Pons (tissue), 1 donor: Measurements from ENCODE around the gene PPP4C.
"Not testable (repeated sequence)": the region's sequence is repeated elsewhere in the genome, so short reads cannot be mapped to it uniquely, and the experiment has no call there.

Experiments used
- DNase-seq: peaks from one replicate; pipeline ENCODE4 v3.0.0-alpha.2; 2016; ENCODE audit warnings: low spot score

PPP4C gene

GRCh38 chr16:30096862-30097563 is 21.2 kb downstream of the PPP4C start:
- no peak for DNase-seq

GRCh38 chr16:30104090-30104489 is 28.3 kb downstream of the PPP4C start:
- DNase-seq, result no peak

- no peak for DNase-seq
These were observed 28.7 kb downstream of the PPP4C start for GRCh38 chr16:30104492-30104891.

GRCh38 chr16:30108059-30108850 is 32.5 kb downstream of the PPP4C start:
- DNase-seq, result no peak

GRCh38 chr16:30110661-30111060 is 34.9 kb downstream of the PPP4C start:
- no peak for DNase-seq

GRCh38 chr16:30112197-30113030 is 36.6 kb downstream of the PPP4C start:
- DNase-seq, result no peak

GRCh38 chr16:30113031-30113710 is 37.4 kb downstream of the PPP4C start, which contains the start of gene GDPD3:
TSS of gene GDPD3 (minus strand) at chr16:30113537. CDS start at chr16:30113478, 59 bp downstream.
- no peak for DNase-seq

- no peak for DNase-seq
These were observed 38.0 kb downstream of the PPP4C start for GRCh38 chr16:30113711-30114333.

- DNase-seq, result no peak
These were observed 38.6 kb downstream of the PPP4C start for GRCh38 chr16:30114411-30114810.

- DNase-seq, result not testable (repeated sequence)
These were observed 39.0 kb downstream of the PPP4C start for GRCh38 chr16:30114833-30115232.

- DNase-seq, result no peak
These were observed 39.4 kb downstream of the PPP4C start for GRCh38 chr16:30115238-30115637.

GRCh38 chr16:30116291-30117207 is 40.8 kb downstream of the PPP4C start:
- DNase-seq, result no peak

- DNase-seq, result no peak
These were observed 42.0 kb downstream of the PPP4C start for GRCh38 chr16:30117768-30118167.

GRCh38 chr16:30119428-30119827 is 43.6 kb downstream of the PPP4C start:
- DNase-seq, result no peak

- no peak for DNase-seq
These were observed 44.7 kb downstream of the PPP4C start for GRCh38 chr16:30120340-30121105.

GRCh38 chr16:30121741-30122571 is 46.2 kb downstream of the PPP4C start:
- no peak for DNase-seq

GRCh38 chr16:30122604-30123160 is 46.9 kb downstream of the PPP4C start:
- no peak for DNase-seq

GRCh38 chr16:30124985-30125379 is 49.2 kb downstream of the PPP4C start:
- no peak for DNase-seq
